ENCODE results near the gene PPP3CA.

PPP3CA gene

DNA sequence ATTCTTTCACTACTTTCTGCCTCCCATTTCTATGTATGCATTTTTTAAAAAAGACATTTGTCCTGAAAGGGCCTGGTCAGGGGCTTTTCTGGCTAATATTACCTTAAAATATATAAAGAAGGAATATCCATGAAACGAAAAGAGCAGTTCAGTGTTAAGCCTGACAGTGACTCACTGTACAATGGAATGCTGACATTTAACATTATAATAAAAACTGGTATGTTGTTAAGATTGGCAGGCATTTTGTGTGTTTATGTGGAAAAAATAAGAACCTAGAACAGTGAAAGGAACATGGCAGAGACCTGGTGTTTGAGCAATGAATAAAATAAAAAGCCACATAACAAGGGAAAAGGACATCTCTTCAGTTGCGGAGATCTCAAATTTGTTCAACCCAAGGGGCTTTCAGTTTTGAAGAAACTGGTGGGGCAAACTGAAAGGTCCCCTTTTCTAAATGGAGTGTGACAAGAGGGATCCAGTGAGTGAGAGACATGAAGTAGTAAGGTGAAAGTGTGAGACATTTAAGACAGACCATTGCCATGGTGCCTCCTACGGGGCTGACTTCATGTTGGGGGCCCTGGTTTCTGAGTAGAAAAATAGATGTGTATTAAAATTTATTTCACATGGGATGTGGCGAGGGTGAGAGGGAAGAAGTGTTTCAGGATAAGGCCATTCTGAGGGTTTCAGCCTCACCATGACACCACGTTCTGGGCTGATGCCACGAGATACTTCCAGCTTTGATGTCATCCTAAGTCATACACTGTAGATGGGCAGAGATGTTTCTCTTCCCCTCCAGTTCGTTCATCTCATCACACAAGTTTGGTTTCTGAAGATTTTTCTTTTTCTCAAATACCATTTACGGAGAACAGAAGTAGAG, 324.9 kb downstream of the PPP3CA start:
- TF ChIP-seq, protein P1, sequence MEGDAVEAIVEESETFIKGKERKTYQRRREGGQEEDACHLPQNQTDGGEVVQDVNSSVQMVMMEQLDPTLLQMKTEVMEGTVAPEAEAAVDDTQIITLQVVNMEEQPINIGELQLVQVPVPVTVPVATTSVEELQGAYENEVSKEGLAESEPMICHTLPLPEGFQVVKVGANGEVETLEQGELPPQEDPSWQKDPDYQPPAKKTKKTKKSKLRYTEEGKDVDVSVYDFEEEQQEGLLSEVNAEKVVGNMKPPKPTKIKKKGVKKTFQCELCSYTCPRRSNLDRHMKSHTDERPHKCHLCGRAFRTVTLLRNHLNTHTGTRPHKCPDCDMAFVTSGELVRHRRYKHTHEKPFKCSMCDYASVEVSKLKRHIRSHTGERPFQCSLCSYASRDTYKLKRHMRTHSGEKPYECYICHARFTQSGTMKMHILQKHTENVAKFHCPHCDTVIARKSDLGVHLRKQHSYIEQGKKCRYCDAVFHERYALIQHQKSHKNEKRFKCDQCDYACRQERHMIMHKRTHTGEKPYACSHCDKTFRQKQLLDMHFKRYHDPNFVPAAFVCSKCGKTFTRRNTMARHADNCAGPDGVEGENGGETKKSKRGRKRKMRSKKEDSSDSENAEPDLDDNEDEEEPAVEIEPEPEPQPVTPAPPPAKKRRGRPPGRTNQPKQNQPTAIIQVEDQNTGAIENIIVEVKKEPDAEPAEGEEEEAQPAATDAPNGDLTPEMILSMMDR (IDR thresholded peaks at IDR 0.05; ENCODE audit: low read depth, low read length, missing control alignments): no peak
- DNase-seq (ENCODE audit: extremely low read depth, low read depth): no peak
- no peak overlapping the region for H3K4me3 ChIP-seq (replicated peaks; ENCODE audit: low read depth, low read length)

DNA sequence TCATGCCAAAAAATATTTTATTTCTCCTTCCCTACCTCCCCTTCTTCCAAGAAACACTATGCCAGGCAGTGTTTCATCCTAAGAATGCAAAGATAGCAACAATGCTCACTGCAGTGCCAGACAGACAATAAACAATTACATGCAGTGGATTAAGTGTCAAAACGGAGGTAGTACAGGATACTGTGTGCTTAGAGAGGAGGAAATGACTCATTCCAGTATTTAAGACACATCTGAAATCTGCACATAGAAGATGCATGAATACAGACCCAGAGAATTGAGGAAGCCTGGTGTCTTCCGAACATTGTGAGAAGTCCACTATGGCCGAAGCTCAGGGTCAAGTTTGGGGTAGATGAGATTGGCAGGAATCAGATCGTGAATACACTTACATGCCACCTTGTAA, 326.4 kb downstream of the PPP3CA start:
- H3K4me3 ChIP-seq (replicated peaks; ENCODE audit: low read depth, low read length): no peak overlapping the region
- TF ChIP-seq, protein P1 (IDR thresholded peaks at IDR 0.05; ENCODE audit: low read depth, low read length, missing control alignments): no peak
- peak; percentile 63 for DNase-seq (ENCODE audit: extremely low read depth, low read depth)

DNA sequence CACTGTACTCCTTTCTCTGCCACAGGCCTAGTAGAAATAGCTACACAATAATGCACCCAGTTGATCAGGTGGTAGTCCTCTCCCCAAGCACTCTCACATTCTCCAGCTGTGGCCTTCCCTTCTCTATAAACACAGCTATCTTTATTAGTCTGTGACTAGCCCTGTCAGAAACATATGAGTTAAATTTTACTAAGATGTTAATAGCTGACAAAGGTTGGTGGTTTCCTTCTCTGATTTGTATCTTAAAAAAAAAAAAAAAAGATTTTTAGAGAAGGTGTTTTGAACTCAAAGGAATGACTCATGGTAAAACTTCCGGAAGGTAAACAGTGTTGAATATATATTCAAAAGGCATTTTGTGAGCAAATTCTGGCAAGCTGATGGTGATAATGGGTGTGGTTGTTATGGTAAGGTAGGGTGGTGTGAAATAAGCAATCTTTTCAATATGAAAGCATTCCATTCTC, 327.4 kb downstream of the PPP3CA start:
- no peak overlapping the region for H3K4me3 ChIP-seq (replicated peaks; ENCODE audit: low read depth, low read length)
- TF ChIP-seq, protein P1 (IDR thresholded peaks at IDR 0.05; ENCODE audit: low read depth, low read length, missing control alignments): no peak
- peak; percentile 35 for DNase-seq (ENCODE audit: extremely low read depth, low read depth)

DNA sequence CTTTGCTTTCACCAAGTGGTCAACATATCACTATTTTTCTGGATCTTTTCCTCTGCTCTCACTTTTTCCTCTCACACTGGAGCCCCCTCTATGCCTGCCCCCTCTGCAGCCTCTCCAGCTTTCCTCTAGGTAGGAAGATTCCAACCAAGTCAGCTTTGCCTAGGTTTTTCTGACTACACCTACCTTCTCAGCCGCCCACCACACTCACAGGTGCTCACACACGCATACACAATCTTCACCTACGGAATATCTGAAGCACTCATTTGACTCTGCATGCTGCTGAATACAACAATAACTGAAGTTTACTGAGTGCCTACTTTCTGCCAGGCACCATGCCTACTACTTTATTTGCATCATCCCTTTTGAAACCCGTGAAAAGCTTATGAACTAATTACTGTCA, 328.0 kb downstream of the PPP3CA start:
- no peak for DNase-seq (ENCODE audit: extremely low read depth, low read depth)
- no peak overlapping the region for H3K4me3 ChIP-seq (replicated peaks; ENCODE audit: low read depth, low read length)
- TF ChIP-seq, protein P1 (IDR thresholded peaks at IDR 0.05; ENCODE audit: low read depth, low read length, missing control alignments): no peak

DNA sequence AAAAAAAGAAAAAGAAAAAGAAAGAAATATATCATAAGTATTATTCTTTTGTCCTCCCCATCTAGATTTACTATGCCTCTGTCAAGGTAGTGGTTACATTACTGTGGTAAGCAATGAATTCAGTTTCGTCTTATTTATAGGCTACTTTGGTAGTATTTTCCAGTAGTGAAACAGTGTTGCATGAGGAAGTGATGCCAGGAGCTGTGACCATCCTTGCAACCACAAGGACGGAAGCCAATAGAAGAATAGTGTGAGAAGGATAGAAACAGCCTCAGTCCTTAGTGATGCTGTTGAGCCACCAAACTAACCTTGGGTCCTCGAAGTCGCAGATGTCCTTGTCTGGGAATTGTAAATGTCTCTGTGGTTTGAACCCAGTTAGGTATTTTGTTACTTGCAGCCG, 328.5 kb downstream of the PPP3CA start:
- DNase-seq (ENCODE audit: extremely low read depth, low read depth): no peak
- H3K4me3 ChIP-seq (replicated peaks; ENCODE audit: low read depth, low read length): no peak overlapping the region

DNA sequence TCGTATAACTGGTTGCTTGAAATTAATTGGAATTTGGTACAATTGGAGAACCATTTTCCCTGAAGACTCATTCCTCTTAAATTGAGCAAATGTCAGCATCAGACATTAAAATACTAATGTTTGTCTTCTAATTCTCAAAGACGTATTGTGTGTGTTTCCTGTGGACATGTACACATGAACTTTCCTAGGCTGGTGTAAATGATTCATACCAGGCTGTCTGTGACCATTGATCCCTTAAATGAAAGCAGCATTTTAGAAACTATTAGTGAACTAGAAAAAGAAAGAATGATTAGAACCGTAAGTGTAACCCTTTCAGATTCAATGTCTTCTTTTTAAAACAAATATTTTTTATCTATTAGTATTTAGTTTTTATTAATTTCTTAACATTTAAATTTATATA, 332.9 kb downstream of the PPP3CA start:
- no peak overlapping the region for H3K4me3 ChIP-seq (replicated peaks; ENCODE audit: low read depth, low read length)
- TF ChIP-seq, protein P1 (IDR thresholded peaks at IDR 0.05; ENCODE audit: low read depth, low read length, missing control alignments): no peak
- no peak for DNase-seq (ENCODE audit: extremely low read depth, low read depth)

More for the DNA sequence above, 328.5 kb downstream of the PPP3CA start:
- TF ChIP-seq, protein P1 (IDR thresholded peaks at IDR 0.05; ENCODE audit: low read depth, low read length, missing control alignments): no peak
